Activated T-cell treated with anti-CD3 and anti-CD28 coated beads, Interleukin-2, amount 50 U/mL, for 72 hours (primary cell): ENCODE data around the gene EFNA5. TPM values are rescaled to one million over a fixed set of nuclear protein-coding genes. Genes with fewer than 3 reads are reported as not detected.
A peak's percentile ranks its signal among the peaks of the same experiment; 100 is the strongest.

Source experiments
- ATAC-seq, 2 donors: fragments of 150-1000 bp; cut with Tn5 transposase; replicated peaks in 1 of 2; 2 replicates each; pipeline ENCODE4 v1.10.0; 2021; ENCODE audit warnings: moderate library complexity in 2 of 2, mild to moderate bottlenecking in 1 of 2
- DNase-seq, 2 donors: peaks; one replicate each; pipeline ENCODE4 v3.0.0; 2021 to 2022; ENCODE audit warnings: mixed read lengths in 1 of 2
- H3K27ac Mint-ChIP-seq: one replicate; pipeline ENCODE4 v1.8.0; 2022; ENCODE audit warnings: mild to moderate bottlenecking, moderate library complexity, mixed read lengths
- H3K27me3 Mint-ChIP-seq: one replicate; pipeline ENCODE4 v1.8.0; 2022; ENCODE audit warnings: low read depth, mixed read lengths
- H3K36me3 Mint-ChIP-seq, 2 donors: one replicate each; pipeline ENCODE4 v1.8.0; 2022; ENCODE audit warnings: mixed read lengths in 2 of 2, mild to moderate bottlenecking in 1 of 2; ENCODE audit not compliant: insufficient read depth in 2 of 2
- H3K4me1 Mint-ChIP-seq: one replicate; pipeline ENCODE4 v1.8.0; 2022; ENCODE audit warnings: low read depth, mixed read lengths
- H3K4me3 Mint-ChIP-seq, 2 donors: one replicate each; pipeline ENCODE4 v1.8.0; 2022; ENCODE audit warnings: mild to moderate bottlenecking in 2 of 2, mixed read lengths in 2 of 2, moderate library complexity in 2 of 2
- H3K9me3 Mint-ChIP-seq, 2 donors: one replicate each; pipeline ENCODE4 v1.8.0; 2022; ENCODE audit warnings: mixed read lengths in 2 of 2
- total RNA-seq, 2 donors: library from RNA; stranded (reverse); gene quantifications; one replicate each; pipeline ENCODE4 v1.2.3, GENCODE V29; 2022

The EFNA5 gene
- total RNA-seq, 2 donors from 2014 or later, result 0.35 TPM; not detected in 1

DNA sequence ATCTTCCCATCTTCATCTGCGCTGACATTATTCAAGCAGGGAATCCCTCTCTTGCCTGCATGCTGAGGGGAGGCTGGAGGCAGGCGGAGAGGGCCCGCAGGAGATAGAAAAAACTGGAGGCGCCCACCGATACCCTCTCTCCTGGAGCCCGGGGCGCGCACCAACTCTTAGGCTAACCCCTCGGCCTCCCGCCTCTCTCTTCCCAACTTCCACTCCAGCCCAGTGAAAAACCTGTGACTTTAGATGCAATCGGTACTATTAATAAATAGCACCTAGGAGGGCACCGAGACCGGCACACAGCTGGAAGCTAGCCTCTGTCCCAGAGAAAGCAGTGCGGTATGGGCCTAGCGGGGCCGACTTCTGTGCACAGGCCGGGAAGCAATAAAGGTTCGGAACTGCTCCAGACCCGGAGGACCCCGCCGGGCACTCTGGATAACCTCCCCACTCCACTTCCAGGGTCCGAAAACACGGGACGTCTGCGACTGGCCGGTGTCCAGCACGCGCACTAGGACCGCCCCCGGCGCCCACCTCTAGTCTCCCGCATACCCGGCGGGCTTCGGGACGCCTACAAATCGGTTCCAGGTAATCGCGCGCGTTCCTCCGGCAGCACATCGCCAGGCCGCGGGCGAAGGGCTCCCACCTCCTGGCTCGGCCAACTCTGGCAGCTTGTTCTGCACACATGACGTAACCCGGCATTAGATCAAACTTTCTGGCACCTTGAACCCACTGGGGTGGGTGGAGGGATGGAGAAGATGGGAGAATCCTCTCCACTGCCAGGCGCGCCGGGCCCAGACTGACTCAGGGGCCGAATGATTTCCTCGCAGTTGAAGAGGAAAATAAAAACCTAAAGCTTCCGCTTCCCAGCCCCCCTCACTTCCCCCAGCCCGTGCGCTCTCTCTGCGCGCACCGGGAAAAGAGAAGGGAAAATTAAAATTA, 1.4 kb downstream of the EFNA5 start:
- Mint-ChIP-seq H3K9me3 (no peaks in the 10 kb centered on the region), H3K27ac (no peak overlapping the region), H3K36me3 (no peaks in the 10 kb centered on the region), H3K27me3 (peaks cover 67% of the 10 kb centered on the region), H3K4me1 (peaks cover 24% of the 10 kb centered on the region), H3K4me3 (peak overlapping the region; percentile 70 to 82)
- no peak for ATAC-seq
- no peak for DNase-seq

DNA sequence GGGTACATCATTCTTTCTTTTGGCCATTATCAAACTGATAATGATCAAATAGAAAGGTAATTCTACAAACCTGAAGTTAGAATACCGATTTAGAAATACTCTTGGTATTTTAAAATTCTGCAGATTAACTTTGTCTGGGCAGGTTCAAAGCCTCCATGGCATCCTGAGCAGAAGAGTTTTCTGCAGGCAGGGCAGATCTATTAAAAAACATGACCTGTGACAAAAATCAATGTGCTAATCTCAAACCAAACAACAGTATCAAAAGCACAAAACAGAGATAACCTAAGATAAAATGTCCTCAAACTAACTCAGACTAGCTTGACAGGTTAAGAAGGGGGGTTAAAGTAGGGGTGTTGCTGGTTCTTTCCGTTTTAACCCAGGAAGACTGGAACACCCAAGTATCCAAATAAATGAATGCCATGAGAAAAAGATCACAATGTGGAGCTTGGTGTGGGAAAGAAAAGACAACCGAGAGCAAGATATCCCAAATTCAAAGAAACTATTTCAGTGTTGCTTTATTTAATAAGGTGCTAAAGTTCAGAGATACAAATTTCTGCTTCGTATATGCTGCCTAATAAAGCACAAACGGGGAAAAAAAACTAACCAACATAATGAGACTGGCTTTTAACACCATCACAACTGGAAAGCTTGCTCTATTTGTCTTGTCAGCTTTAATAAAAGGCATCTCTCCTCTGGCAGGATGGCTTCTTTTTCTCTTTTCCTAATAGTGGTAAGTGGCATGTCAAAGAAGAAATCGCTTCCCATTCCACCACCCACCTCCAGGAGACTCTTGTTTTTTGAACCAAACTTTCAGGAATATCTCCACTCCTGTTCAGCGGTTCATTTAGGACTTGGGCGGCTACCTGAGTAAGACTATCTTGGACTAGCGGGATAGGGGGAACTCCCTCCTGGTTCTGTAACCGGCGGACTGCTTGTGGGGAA, 2.3 kb downstream of the EFNA5 start:
- peak overlapping the region in 1 of 2 donors; percentile 82 for H3K4me3 Mint-ChIP-seq
- H3K27ac Mint-ChIP-seq, result no peak overlapping the region
- peaks cover 20% of the 10 kb centered on the region for H3K4me1 Mint-ChIP-seq
- no peak for DNase-seq
- peaks cover 58% of the 10 kb centered on the region for H3K27me3 Mint-ChIP-seq
- H3K36me3 Mint-ChIP-seq, result no peaks in the 10 kb centered on the region
- H3K9me3 Mint-ChIP-seq, result no peaks in the 10 kb centered on the region
- ATAC-seq, result no peak

DNA sequence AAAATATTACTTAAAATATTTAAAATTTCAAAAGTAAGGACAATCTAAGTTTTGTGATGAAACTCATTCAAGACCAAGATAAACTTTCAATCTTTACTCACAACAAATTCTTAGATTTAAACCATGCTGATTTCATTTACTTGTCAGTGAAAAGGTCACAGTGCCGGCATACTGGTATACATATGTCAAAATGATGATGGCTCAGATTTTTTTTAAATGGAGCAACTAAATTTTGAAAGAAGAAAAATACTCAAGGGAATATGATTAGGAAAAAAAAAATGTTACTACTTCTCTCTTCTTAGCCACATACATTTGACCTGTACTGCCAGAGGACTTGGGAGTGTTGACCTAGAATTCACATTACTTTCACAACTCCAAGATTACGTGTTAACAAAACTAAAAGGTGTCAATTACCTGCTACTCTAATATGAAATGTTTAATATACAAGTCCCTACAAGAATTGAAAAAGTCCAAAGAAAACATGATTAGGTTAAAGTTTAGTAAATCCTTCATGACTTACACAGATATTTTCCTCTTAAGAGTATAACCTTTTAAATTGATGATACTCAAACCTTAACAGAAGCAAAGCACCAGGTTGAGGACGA, 4.6 kb downstream of the EFNA5 start:
- no peak for DNase-seq
- Mint-ChIP-seq H3K9me3 (no peaks in the 10 kb centered on the region), H3K4me1 (peaks cover 2% of the 10 kb centered on the region), H3K4me3 (no peak overlapping the region), H3K36me3 (no peaks in the 10 kb centered on the region), H3K27ac (no peak overlapping the region), H3K27me3 (peaks cover 47% of the 10 kb centered on the region)
- ATAC-seq, result no peak

DNA sequence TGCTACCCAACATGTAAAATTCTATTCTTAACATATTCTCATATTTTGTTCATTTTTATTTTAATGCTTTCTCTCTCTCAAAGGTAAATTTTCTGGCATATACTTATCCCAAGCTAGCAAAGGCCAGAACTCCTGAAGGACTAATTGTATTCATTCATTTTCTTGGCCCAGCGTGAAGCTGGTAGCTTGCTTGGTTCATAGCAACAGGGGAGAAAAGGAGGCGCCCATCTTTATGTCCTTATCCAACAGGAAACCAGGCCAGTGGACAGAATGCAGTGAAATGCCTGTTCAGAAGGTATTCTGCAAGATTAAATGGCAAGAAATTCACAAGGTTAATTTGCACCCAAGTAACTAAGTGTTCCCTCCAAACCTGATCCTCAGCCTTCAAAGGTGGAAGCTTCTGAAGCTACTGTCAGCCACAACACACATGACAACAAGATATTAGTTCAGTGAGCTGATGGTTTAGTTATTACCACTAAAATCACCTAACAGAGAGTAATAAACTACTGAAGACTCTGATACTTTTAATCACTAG, 5.6 kb downstream of the EFNA5 start:
- no peak overlapping the region for H3K4me3 Mint-ChIP-seq
- no peak overlapping the region for H3K27ac Mint-ChIP-seq
- no peak for DNase-seq
- peaks cover 44% of the 10 kb centered on the region for H3K27me3 Mint-ChIP-seq
- ATAC-seq, result no peak
- no peaks in the 10 kb centered on the region for H3K4me1 Mint-ChIP-seq
- H3K36me3 Mint-ChIP-seq, result no peaks in the 10 kb centered on the region
- H3K9me3 Mint-ChIP-seq, result no peaks in the 10 kb centered on the region

DNA sequence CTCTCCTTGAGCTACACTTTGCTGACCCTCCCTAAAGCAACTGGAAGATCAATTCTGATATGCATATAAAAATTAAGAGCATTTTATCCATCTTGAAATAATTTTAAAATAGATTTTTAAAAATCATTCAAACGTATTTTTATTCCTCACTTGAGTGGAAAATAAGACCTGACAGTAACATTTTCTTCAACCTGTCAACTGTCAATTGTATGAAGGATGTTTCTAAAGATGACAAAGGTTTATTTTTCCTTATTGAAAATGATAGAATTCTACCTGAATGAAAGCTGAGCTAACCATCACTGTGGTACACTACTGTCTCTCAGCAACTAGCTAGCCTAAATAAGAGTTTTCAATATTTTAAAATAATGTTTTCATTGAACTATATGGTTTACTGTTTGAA, 7.0 kb downstream of the EFNA5 start:
- Mint-ChIP-seq H3K9me3 (no peaks in the 10 kb centered on the region), H3K27ac (no peak overlapping the region), H3K36me3 (no peaks in the 10 kb centered on the region), H3K27me3 (peaks cover 32% of the 10 kb centered on the region), H3K4me1 (no peaks in the 10 kb centered on the region), H3K4me3 (no peak overlapping the region)
- no peak for ATAC-seq
- no peak for DNase-seq

DNA sequence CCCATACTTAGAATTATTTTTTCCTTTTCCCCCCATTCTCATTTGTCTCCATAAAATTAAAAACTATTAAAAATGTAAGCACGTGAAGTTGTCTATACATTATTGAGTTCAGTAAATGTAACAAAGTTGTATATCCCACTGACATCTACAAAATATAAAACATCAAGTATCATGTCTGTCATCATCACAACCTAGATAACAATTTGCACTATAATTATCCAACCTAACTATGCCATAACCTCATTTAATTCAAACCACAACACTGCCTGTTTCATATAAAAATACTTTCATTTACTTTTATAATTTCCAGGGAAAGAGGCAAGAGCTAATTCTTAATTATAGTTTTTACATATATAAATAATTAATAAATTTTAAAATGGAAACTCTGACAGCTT, 9.1 kb downstream of the EFNA5 start:
- peaks cover 23% of the 10 kb centered on the region for H3K27me3 Mint-ChIP-seq
- DNase-seq, result no peak
- no peaks in the 10 kb centered on the region for H3K36me3 Mint-ChIP-seq
- no peak overlapping the region for H3K27ac Mint-ChIP-seq
- no peaks in the 10 kb centered on the region for H3K4me1 Mint-ChIP-seq
- H3K4me3 Mint-ChIP-seq, result no peak overlapping the region
- H3K9me3 Mint-ChIP-seq, result no peaks in the 10 kb centered on the region
- ATAC-seq, result no peak

DNA sequence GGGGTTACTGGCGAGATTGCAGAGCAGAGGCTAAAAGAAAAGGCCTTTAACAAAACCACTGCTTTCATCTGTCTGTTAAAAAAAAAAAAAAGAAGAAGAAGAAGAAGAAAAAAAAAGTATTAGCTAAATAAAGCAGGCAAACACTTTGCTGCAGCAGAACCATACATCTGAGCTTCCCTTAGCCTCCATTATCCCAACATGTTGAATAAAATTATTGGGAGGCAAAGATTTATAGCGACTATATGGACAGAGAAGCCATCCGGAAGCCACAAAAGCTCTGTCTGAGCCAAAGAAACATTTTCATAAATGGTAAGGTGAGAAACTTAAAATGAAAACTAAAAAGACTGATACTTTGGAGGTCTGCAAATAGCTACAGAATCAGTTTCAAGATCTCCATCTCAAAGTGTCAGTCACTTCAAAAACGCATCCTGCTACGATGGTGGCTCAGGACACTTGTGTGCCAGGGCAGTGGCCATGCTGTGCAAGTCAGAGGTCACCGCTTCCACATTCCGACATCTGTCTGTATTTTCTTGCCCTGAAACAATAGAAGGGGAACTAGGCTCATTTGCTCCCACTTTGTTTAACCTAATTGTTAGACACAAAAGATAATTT, 9.6 kb downstream of the EFNA5 start:
- H3K27ac Mint-ChIP-seq, result no peak overlapping the region
- no peak for DNase-seq
- H3K4me3 Mint-ChIP-seq, result no peak overlapping the region
- peaks cover 23% of the 10 kb centered on the region for H3K27me3 Mint-ChIP-seq
- H3K4me1 Mint-ChIP-seq, result no peaks in the 10 kb centered on the region
- ATAC-seq, result no peak
- H3K9me3 Mint-ChIP-seq, result no peaks in the 10 kb centered on the region
- no peaks in the 10 kb centered on the region for H3K36me3 Mint-ChIP-seq

DNA sequence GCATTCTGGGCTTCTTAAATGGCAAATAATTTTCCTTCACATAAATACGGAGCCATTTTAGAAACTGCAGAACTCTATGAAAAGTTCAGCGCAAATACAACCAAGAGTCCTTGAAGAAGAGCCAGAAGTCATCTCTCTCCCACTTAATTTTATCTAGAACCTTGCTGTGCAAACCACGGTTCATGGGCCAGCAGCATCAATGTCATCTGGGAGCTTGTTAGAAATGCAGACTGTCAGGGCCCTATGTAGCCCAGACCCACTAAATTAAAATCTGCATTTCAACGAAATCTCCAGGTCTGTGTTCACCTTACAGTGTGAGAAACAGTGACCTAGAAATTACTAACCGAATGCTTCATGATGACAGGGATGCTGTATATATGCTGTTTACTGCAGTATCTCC, 12.2 kb downstream of the EFNA5 start:
- Mint-ChIP-seq H3K9me3 (no peaks in the 10 kb centered on the region), H3K27ac (no peak overlapping the region), H3K4me1 (no peaks in the 10 kb centered on the region), H3K36me3 (no peaks in the 10 kb centered on the region), H3K4me3 (no peak overlapping the region), H3K27me3 (peaks cover 27% of the 10 kb centered on the region)
- ATAC-seq (no peak), DNase-seq (no peak)

DNA sequence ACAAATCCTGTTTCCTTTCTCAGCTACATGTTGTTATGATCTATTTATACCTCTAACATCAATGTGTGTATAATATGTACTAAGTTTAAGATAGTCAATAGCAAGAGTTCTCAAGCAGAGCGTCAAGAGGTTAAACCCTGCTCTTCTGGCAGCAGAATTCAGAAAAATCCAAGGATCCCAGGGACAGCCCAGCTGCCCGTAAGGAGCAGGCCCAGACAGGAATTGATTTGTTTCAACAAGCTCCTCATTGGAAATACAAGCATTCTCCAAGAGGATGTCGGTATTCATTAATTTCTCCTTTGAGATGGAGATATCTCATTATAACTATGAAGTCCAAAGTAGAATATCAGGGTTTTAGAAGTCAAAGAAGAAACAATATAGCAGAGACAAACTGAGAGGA, 14.9 kb downstream of the EFNA5 start:
- Mint-ChIP-seq H3K36me3 (no peaks in the 10 kb centered on the region), H3K4me1 (no peaks in the 10 kb centered on the region), H3K4me3 (no peak overlapping the region), H3K27ac (no peak overlapping the region), H3K27me3 (peaks cover 35% of the 10 kb centered on the region), H3K9me3 (no peaks in the 10 kb centered on the region)
- DNase-seq (no peak), ATAC-seq (no peak)

DNA sequence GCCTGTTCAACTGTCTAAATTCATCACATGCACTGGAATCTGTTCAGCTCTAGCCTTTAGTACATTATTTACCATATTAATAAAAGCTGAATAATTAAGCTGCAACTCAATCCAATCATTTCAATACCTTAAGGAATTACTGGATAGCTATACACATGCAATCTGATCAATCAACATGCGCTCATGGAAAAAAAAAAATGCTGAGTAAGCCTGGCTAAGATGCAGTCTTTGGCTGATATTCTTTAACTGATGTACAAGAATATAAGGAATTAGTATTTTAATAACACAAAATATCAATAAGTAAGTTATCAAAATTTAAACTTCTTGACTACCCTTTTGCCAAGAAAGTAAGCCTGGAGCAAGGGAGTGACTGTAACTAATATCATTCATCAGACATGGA, 15.9 kb downstream of the EFNA5 start:
- H3K27ac Mint-ChIP-seq, result no peak overlapping the region
- peaks cover 35% of the 10 kb centered on the region for H3K27me3 Mint-ChIP-seq
- DNase-seq (no peak), ATAC-seq (no peak)
- H3K9me3 Mint-ChIP-seq, result no peaks in the 10 kb centered on the region
- H3K4me3 Mint-ChIP-seq, result no peak overlapping the region
- H3K4me1 Mint-ChIP-seq, result no peaks in the 10 kb centered on the region
- no peaks in the 10 kb centered on the region for H3K36me3 Mint-ChIP-seq

DNA sequence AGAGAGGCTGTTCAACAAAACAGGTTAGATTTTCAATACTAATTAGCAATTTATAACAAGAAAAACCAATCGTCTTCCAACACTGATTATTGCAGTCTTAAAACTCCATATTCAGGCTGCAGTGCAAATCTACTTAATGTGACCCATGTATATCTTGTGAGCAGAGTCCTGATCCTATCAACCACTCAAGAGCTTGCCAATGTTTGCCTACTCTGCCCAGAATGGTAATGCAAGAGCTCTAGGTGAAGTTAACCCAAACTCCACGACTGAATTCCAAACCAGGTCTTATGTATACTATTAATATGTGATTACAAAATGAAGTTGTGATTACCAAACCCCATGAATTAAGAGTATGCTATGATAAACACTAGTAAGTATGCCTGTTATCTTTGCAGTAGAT, 17.1 kb downstream of the EFNA5 start:
- ATAC-seq (no peak), DNase-seq (no peak)
- Mint-ChIP-seq H3K4me1 (no peaks in the 10 kb centered on the region), H3K9me3 (no peaks in the 10 kb centered on the region), H3K27ac (no peak overlapping the region), H3K4me3 (no peak overlapping the region), H3K27me3 (peaks cover 35% of the 10 kb centered on the region), H3K36me3 (no peaks in the 10 kb centered on the region)

DNA sequence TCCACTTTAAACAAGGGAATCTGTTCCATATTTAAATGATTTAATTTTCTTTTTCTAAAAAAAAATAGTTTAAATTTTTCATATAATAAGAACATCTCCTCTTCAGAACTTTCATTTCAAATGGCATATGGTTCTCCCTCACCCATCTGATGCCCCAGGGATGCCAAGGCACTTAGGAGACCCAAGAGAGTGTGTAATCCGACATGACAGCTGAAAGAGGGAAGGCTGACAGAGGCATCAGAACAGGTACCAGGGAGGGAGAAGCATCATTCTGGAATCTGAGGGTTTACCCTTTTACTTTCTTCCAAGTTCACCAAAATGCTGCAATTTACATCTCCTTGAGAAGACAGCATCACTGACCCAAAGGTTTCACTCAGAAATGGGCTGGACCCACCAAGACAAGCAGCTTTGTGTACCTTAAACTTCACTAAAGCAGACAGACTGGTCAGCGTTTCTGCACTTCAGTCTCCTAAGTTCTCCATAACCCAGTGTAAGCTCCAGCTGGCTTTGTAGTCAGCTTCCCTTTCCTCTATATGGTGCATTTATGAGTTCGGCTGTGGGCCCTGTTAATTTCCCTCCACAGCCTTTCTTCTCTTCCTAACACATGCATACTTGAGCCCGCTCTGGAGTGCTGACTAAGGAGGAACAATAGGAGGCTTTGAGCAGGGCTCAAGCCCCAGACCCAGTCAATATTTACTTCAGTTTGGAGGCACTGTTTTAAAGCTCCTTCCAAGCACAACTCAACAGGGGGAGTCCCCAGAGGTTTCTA, 17.7 kb downstream of the EFNA5 start:
- ATAC-seq (no peak), DNase-seq (no peak)
- no peaks in the 10 kb centered on the region for H3K9me3 Mint-ChIP-seq
- H3K4me3 Mint-ChIP-seq, result no peak overlapping the region
- H3K4me1 Mint-ChIP-seq, result no peaks in the 10 kb centered on the region
- H3K27ac Mint-ChIP-seq, result no peak overlapping the region
- H3K27me3 Mint-ChIP-seq, result peaks cover 35% of the 10 kb centered on the region
- H3K36me3 Mint-ChIP-seq, result no peaks in the 10 kb centered on the region
